ENCODE results near the gene NFYB. TPM values are rescaled to one million over a fixed set of nuclear protein-coding genes. Genes with fewer than 3 reads are reported as not detected.

NFYB gene
- total RNA-seq, 1 donor from 2014 or later = 19.7 TPM

DNA sequence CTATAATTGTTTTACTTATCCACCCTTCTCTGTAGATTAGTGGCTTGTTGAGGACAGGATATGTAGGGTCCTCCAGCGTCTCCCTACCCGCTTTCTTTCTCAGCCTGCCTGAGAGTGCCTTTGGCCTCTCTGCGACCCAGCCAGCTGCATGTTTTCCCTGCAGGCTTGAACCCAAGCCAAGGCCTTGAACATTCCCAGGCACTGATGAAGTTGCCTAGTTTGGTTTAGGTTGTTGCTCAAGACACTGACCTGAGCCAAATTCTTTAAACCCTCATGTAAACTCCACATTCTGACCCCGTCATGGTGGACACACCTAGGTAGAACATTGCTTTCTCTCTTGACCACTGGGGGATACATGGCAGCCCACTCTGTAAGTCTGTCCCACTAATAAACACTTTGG lies 44.1 kb upstream of the NFYB start:
- no peaks in the 10 kb centered on the region for H3K4me1 Mint-ChIP-seq (ENCODE audit: unreplicated experiment)
- H3K27ac Mint-ChIP-seq (ENCODE audit: unreplicated experiment) = no peak overlapping the region
- H3K4me3 Mint-ChIP-seq (ENCODE audit: unreplicated experiment) = no peak overlapping the region
- H3K9me3 Mint-ChIP-seq (ENCODE audit: unreplicated experiment) = no peaks in the 10 kb centered on the region
- peaks cover 13% of the 10 kb centered on the region for H3K36me3 Mint-ChIP-seq (ENCODE audit: low read depth, unreplicated experiment)
- H3K27me3 Mint-ChIP-seq (ENCODE audit: unreplicated experiment) = peaks cover 4% of the 10 kb centered on the region
- DNase-seq (ENCODE audit: low spot score) = no peak
- TF ChIP-seq, protein P1, sequence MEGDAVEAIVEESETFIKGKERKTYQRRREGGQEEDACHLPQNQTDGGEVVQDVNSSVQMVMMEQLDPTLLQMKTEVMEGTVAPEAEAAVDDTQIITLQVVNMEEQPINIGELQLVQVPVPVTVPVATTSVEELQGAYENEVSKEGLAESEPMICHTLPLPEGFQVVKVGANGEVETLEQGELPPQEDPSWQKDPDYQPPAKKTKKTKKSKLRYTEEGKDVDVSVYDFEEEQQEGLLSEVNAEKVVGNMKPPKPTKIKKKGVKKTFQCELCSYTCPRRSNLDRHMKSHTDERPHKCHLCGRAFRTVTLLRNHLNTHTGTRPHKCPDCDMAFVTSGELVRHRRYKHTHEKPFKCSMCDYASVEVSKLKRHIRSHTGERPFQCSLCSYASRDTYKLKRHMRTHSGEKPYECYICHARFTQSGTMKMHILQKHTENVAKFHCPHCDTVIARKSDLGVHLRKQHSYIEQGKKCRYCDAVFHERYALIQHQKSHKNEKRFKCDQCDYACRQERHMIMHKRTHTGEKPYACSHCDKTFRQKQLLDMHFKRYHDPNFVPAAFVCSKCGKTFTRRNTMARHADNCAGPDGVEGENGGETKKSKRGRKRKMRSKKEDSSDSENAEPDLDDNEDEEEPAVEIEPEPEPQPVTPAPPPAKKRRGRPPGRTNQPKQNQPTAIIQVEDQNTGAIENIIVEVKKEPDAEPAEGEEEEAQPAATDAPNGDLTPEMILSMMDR (IDR thresholded peaks at IDR 0.05; ENCODE audit: unreplicated experiment) = no peak

DNA sequence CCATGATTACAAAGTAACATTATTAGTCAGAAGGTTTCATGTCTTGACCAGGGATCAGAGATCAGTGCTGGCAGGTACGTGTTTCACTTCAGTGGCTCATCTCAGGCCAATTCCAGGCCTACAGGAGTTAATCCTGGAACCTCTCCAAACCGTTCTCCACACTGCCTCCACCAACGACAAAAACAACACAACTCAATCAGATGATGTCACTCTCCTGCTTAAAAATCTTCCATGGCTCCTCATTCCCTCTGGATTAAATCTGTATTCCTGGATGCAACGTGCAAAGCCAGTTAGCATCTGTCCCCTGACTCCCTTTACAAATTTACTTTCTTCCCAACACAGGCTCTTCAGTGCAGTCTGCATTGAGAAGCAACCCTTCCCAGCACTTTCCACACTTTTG lies 43.3 kb upstream of the NFYB start:
- Mint-ChIP-seq H3K4me3 (ENCODE audit: unreplicated experiment) (no peak overlapping the region), H3K9me3 (ENCODE audit: unreplicated experiment) (no peaks in the 10 kb centered on the region), H3K4me1 (ENCODE audit: unreplicated experiment) (no peaks in the 10 kb centered on the region), H3K27ac (ENCODE audit: unreplicated experiment) (no peak overlapping the region), H3K36me3 (ENCODE audit: low read depth, unreplicated experiment) (peaks cover 13% of the 10 kb centered on the region), H3K27me3 (ENCODE audit: unreplicated experiment) (peaks cover 4% of the 10 kb centered on the region)
- TF ChIP-seq, protein P1 (IDR thresholded peaks at IDR 0.05; ENCODE audit: unreplicated experiment) = no peak
- DNase-seq (ENCODE audit: low spot score) = no peak

GRCh38 chr12:104180374-104180773 lies 42.4 kb upstream of the NFYB start:
- no peak overlapping the region for H3K27ac Mint-ChIP-seq (ENCODE audit: unreplicated experiment)
- H3K4me3 Mint-ChIP-seq (ENCODE audit: unreplicated experiment) = no peak overlapping the region
- H3K36me3 Mint-ChIP-seq (ENCODE audit: low read depth, unreplicated experiment) = peaks cover 10% of the 10 kb centered on the region
- H3K9me3 Mint-ChIP-seq (ENCODE audit: unreplicated experiment) = no peaks in the 10 kb centered on the region
- DNase-seq (ENCODE audit: low spot score) = no peak
- TF ChIP-seq, protein P1 (IDR thresholded peaks at IDR 0.05; ENCODE audit: unreplicated experiment) = no peak
- peaks cover 2% of the 10 kb centered on the region for H3K27me3 Mint-ChIP-seq (ENCODE audit: unreplicated experiment)
- no peaks in the 10 kb centered on the region for H3K4me1 Mint-ChIP-seq (ENCODE audit: unreplicated experiment)

- TF ChIP-seq, protein P1 (IDR thresholded peaks at IDR 0.05; ENCODE audit: unreplicated experiment) = no peak
- no peak for DNase-seq (ENCODE audit: low spot score)
- no peaks in the 10 kb centered on the region for H3K9me3 Mint-ChIP-seq (ENCODE audit: unreplicated experiment)
Measured at GRCh38 chr12:104177663-104178501, 39.9 kb upstream of the NFYB start.

GRCh38 chr12:104177336-104177662 lies 39.3 kb upstream of the NFYB start:
- H3K27me3 Mint-ChIP-seq (ENCODE audit: unreplicated experiment) = peaks cover 2% of the 10 kb centered on the region
- H3K9me3 Mint-ChIP-seq (ENCODE audit: unreplicated experiment) = no peaks in the 10 kb centered on the region
- H3K4me3 Mint-ChIP-seq (ENCODE audit: unreplicated experiment) = no peak overlapping the region
- no peaks in the 10 kb centered on the region for H3K36me3 Mint-ChIP-seq (ENCODE audit: low read depth, unreplicated experiment)
- no peaks in the 10 kb centered on the region for H3K4me1 Mint-ChIP-seq (ENCODE audit: unreplicated experiment)
- no peak for DNase-seq (ENCODE audit: low spot score)
- TF ChIP-seq, protein P1 (IDR thresholded peaks at IDR 0.05; ENCODE audit: unreplicated experiment) = no peak
- H3K27ac Mint-ChIP-seq (ENCODE audit: unreplicated experiment) = no peak overlapping the region

More at GRCh38 chr12:104177663-104178501, 39.9 kb upstream of the NFYB start:
- Mint-ChIP-seq H3K36me3 (ENCODE audit: low read depth, unreplicated experiment) (no peaks in the 10 kb centered on the region), H3K27me3 (ENCODE audit: unreplicated experiment) (peaks cover 2% of the 10 kb centered on the region), H3K4me3 (ENCODE audit: unreplicated experiment) (no peak overlapping the region), H3K27ac (ENCODE audit: unreplicated experiment) (no peak overlapping the region), H3K4me1 (ENCODE audit: unreplicated experiment) (no peaks in the 10 kb centered on the region)

Data from endothelial cell (in vitro differentiated cells).